Loucy (cell line): ENCODE results near the gene ILKAP.
A peak's percentile ranks its signal among the peaks of the same experiment; 100 is the strongest.

Experiments used
- H2AFZ ChIP-seq: fragments of 200-600 bp; sonication (generic); 2 replicates; pipeline ENCODE4 v1.6.0; 2016; ENCODE audit warnings: antibody characterized with exemption, mild to moderate bottlenecking, low read length, moderate library complexity
- H3F3A ChIP-seq: fragments of 200-600 bp; 2 replicates; pipeline ENCODE4 v1.6.0; 2016; ENCODE audit warnings: antibody characterized with exemption, low read depth, mild to moderate bottlenecking
- H3K27me3 ChIP-seq: fragments of 200-600 bp; sonication (generic); 2 replicates; pipeline ENCODE4 v1.6.1; 2014; ENCODE audit warnings: low read length, mild to moderate bottlenecking; ENCODE audit not compliant: insufficient read depth, poor library complexity, severe bottlenecking
- H3K36me3 ChIP-seq: fragments of 200-600 bp; sonication (generic); 2 replicates; pipeline ENCODE4 v1.6.1; 2016; ENCODE audit warnings: low read length; ENCODE audit not compliant: insufficient read depth
- H3K4me1 ChIP-seq: fragments of 200-600 bp; sonication (generic); 2 replicates; pipeline ENCODE4 v1.5.1; 2014; ENCODE audit warnings: low read length, mild to moderate bottlenecking; ENCODE audit not compliant: insufficient read depth, poor library complexity, severe bottlenecking
- H3K4me2 ChIP-seq: fragments of 200-600 bp; sonication (generic); 2 replicates; pipeline ENCODE4 v1.6.0; 2014; ENCODE audit warnings: antibody characterized with exemption, low read length, low read depth, mild to moderate bottlenecking; ENCODE audit not compliant: poor library complexity, severe bottlenecking
- H3K4me3 ChIP-seq: fragments of 200-600 bp; sonication (generic); 2 replicates; pipeline ENCODE4 v1.5.1; 2014; ENCODE audit warnings: low read length, mild to moderate bottlenecking, mixed read lengths; ENCODE audit not compliant: poor library complexity, severe bottlenecking
- H3K79me2 ChIP-seq: fragments of 200-600 bp; sonication (generic); 2 replicates; pipeline ENCODE4 v1.6.1; 2014; ENCODE audit warnings: low read length; ENCODE audit not compliant: insufficient read depth
- H3K9ac ChIP-seq: fragments of 200-600 bp; sonication (generic); 2 replicates; pipeline ENCODE4 v1.6.0; 2014; ENCODE audit warnings: mild to moderate bottlenecking, low read depth, low read length, moderate library complexity; ENCODE audit not compliant: poor library complexity, severe bottlenecking
- H3K9me2 ChIP-seq: fragments of 200-600 bp; sonication (generic); replicated peaks from 2 replicates; pipeline ENCODE4 v1.6.1; 2016; ENCODE audit warnings: low read depth, low read length, mixed read lengths
- H3K9me3 ChIP-seq: fragments of 200-600 bp; sonication (generic); 2 replicates; pipeline ENCODE4 v1.6.1; 2014; ENCODE audit warnings: mild to moderate bottlenecking, antibody characterized with exemption, low read length, low read depth; ENCODE audit not compliant: insufficient read depth
- H4K20me1 ChIP-seq: fragments of 200-600 bp; sonication (generic); 2 replicates; pipeline ENCODE4 v1.6.0; 2014; ENCODE audit warnings: antibody characterized with exemption, low read length, mild to moderate bottlenecking; ENCODE audit not compliant: insufficient read depth, poor library complexity, severe bottlenecking
- EZH2phosphoT487 ChIP-seq: fragments of 200-600 bp; IDR thresholded peaks from 2 replicates; pipeline ENCODE4 v1.6.1; 2018; ENCODE audit warnings: antibody characterized with exemption, mild to moderate bottlenecking, moderate library complexity, borderline replicate concordance
- TF ChIP-seq, protein P1 (sequence below): fragments of 200-600 bp; sonication (generic); conservative IDR thresholded peaks from 2 replicates; pipeline ENCODE4 v1.5.1; 2014; ENCODE audit warnings: mild to moderate bottlenecking, antibody characterized with exemption, low read length

ILKAP gene

DNA sequence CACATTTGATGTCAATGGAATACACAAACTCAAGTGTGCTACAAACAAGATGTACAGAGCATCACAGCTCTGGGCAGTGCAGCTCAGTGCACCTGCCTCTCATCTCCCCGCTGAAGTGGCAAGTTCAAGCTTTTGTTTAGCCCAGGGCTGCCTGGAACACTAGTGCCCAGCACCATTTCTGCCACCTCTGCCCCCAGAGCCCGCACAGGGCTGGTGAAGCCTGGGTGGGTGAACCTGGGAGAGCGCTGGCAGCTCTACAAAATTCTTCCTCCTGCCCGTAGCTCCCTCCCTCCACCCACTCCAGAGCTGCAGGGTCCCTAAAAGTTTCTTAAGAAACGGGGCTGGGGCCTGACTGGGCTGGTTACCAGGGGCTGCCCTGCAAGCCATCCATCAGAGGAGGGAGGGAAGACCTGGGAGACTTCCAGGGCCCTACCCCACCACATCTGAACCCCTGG, 34.8 kb upstream of the ILKAP start:
- Histone ChIP-seq H3F3A (no peaks in the 10 kb centered on the region), H4K20me1 (no peaks in the 10 kb centered on the region), H3K4me3 (no peak overlapping the region), H3K9me2 (no peaks in the 10 kb centered on the region), H3K4me1 (peaks cover 22% of the 10 kb centered on the region), H2AFZ (no peak overlapping the region), H3K9ac (no peak overlapping the region), H3K9me3 (no peaks in the 10 kb centered on the region), H3K4me2 (peak overlapping the region; percentile 53), H3K36me3 (no peaks in the 10 kb centered on the region), H3K79me2 (no peaks in the 10 kb centered on the region), H3K27me3 (no peaks in the 10 kb centered on the region)
- TF ChIP-seq, protein P1, sequence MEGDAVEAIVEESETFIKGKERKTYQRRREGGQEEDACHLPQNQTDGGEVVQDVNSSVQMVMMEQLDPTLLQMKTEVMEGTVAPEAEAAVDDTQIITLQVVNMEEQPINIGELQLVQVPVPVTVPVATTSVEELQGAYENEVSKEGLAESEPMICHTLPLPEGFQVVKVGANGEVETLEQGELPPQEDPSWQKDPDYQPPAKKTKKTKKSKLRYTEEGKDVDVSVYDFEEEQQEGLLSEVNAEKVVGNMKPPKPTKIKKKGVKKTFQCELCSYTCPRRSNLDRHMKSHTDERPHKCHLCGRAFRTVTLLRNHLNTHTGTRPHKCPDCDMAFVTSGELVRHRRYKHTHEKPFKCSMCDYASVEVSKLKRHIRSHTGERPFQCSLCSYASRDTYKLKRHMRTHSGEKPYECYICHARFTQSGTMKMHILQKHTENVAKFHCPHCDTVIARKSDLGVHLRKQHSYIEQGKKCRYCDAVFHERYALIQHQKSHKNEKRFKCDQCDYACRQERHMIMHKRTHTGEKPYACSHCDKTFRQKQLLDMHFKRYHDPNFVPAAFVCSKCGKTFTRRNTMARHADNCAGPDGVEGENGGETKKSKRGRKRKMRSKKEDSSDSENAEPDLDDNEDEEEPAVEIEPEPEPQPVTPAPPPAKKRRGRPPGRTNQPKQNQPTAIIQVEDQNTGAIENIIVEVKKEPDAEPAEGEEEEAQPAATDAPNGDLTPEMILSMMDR: no peak
- no peak for TF ChIP-seq EZH2phosphoT487

DNA sequence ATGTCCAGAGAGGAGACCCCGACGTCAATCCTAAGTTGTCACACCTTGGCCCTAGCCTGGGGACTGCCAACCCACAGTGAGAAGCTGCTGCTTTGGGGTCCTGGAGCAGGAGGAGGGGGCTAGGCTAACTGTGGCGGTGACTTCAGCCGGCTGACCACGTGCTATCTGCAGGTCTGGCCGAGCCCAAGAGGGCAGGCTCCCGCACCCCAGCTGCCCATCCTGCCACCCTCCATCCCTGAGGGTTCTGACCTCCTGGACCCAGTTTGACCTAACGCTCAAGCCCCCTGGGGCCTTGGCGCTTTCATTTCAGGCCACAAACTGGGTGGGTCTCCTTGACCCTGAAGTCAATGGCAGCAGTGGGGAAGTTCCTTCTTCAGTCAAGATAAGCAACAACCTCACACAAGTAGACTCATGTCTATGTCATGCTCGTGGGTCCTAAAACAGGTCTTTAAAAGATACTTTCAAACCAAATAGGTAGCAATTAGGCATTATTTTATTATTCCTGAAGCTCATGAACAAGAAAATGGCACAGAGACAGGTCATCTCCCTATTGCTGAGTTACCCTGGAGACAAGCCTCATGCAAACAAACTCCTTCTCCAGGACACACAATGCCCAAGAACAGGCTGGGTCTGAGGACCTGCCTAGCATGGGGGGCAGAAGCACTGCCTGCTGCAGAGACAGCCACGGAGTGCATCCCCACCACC, 34.1 kb upstream of the ILKAP start:
- Histone ChIP-seq H3K4me3 (no peak overlapping the region), H2AFZ (no peak overlapping the region), H3K36me3 (no peaks in the 10 kb centered on the region), H3K9me3 (no peaks in the 10 kb centered on the region), H3K9me2 (no peaks in the 10 kb centered on the region), H3K4me2 (peak overlapping the region; percentile 53), H4K20me1 (no peaks in the 10 kb centered on the region), H3K79me2 (no peaks in the 10 kb centered on the region), H3K9ac (no peak overlapping the region), H3K4me1 (peaks cover 16% of the 10 kb centered on the region), H3K27me3 (no peaks in the 10 kb centered on the region), H3F3A (no peaks in the 10 kb centered on the region)
- TF ChIP-seq, protein P1: no peak
- TF ChIP-seq EZH2phosphoT487: no peak

DNA sequence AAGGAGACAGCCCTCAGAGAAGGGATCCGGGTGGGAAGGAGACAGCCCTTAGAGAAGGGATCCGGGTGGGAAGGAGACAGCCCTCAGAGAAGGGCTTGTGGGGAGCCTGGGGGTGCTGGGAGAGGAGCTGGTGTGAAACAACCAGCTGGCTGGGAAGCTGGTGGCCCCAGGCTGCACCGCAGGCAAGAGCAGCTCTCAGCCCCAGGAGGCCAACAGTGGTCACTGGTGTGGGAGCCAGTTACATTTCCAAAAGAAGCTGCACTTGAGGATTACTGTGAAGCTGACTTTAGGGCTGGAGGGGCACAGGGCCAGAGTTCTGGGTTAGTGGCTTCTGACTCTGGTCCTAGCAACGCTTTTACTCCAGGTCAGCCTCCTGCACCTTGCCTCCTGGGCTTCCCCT, 33.1 kb upstream of the ILKAP start:
- Histone ChIP-seq H3K4me1 (peaks cover 9% of the 10 kb centered on the region), H3K4me3 (no peak overlapping the region), H3F3A (no peaks in the 10 kb centered on the region), H3K4me2 (no peak overlapping the region), H4K20me1 (no peaks in the 10 kb centered on the region), H3K36me3 (no peaks in the 10 kb centered on the region), H3K27me3 (no peaks in the 10 kb centered on the region), H3K9me3 (no peaks in the 10 kb centered on the region), H3K79me2 (no peaks in the 10 kb centered on the region), H3K9me2 (no peaks in the 10 kb centered on the region), H2AFZ (no peak overlapping the region), H3K9ac (no peak overlapping the region)
- no peak for TF ChIP-seq EZH2phosphoT487
- TF ChIP-seq, protein P1: no peak
